Stomach (tissue), 9 donors: ENCODE data around the gene CELA2B. TPM values are rescaled to one million over a fixed set of nuclear protein-coding genes. Genes with fewer than 3 reads are reported as not detected.
A peak's percentile ranks its signal among the peaks of the same experiment; 100 is the strongest.

Experiments
- DNase-seq, 2 donors: peaks; one replicate each; pipeline versions ENCODE4 v3.0.0 to v3.0.0-alpha.2; 2013 to 2019
- H3K27ac ChIP-seq, 5 donors: fragments of 200-600 bp in 4 of 5; sonication (generic) in 4 of 5; one replicate each; pipeline ENCODE4 v1.5.1; 2013 to 2019; ENCODE audit warnings: mild to moderate bottlenecking in 1 of 5, moderate library complexity in 1 of 5
- H3K27me3 ChIP-seq, 3 donors: fragments of 200-600 bp; sonication (generic); one replicate each; pipeline ENCODE4 v1.5.1; 2017 to 2019; ENCODE audit warnings: mixed run types in 1 of 3
- H3K36me3 ChIP-seq, 4 donors: fragments of 200-600 bp; sonication (generic); 1 replicate in 3 of 4; 2 replicates in 1 of 4; pipeline ENCODE4 v1.5.1; 2016 to 2019
- H3K4me1 ChIP-seq, 4 donors: fragments of 200-600 bp; sonication (generic); one replicate each; pipeline ENCODE4 v1.5.1; 2016 to 2019
- H3K4me3 ChIP-seq, 4 donors: fragments of 200-600 bp; sonication (generic) in 3 of 4; one replicate each; pipeline ENCODE4 v1.5.1; 2016 to 2019; ENCODE audit warnings: mild to moderate bottlenecking in 1 of 4
- H3K9me3 ChIP-seq, 4 donors: fragments of 200-600 bp; sonication (generic); one replicate each; pipeline ENCODE4 v1.5.1; 2016 to 2019
- CTCF ChIP-seq, 7 experiments: fragments of 450-650 bp in 4 of 7; fragments of 200-600 bp in 3 of 7; sonication (generic) in 3 of 7; IDR thresholded peaks; one replicate each; pipeline ENCODE4 v1.5.1; 2016 to 2019; ENCODE audit warnings: antibody characterized with exemption in 7 of 7, control low read depth in 2 of 7, mild to moderate bottlenecking in 1 of 7
- EP300 ChIP-seq: sonication (generic); formaldehyde crosslinking; IDR thresholded peaks from one replicate; pipeline ENCODE4 v1.6.1; 2017; ENCODE audit warnings: antibody characterized with exemption
- POLR2A ChIP-seq, 4 donors: fragments of 450-650 bp; IDR thresholded peaks; one replicate each; pipeline ENCODE4 v1.6.1; 2016; ENCODE audit warnings: antibody characterized with exemption in 4 of 4, control low read depth in 2 of 4, mild to moderate bottlenecking in 1 of 4, moderate library complexity in 1 of 4
- POLR2AphosphoS5 ChIP-seq, 3 donors: sonication (generic); formaldehyde crosslinking; IDR thresholded peaks; one replicate each; pipeline ENCODE4 v1.6.1; 2016; ENCODE audit warnings: antibody characterized with exemption in 3 of 3
- WGBS, 5 donors: extraction: QIAGEN DNeasy Blood & Tissue Kit in 3 of 5; methylation state at CpG; one replicate each; pipeline versions ENCODE4 v1.1.5 to v1.1.7; 2013 to 2018; 5-methylcytosine and 5-hydroxymethylcytosine counted together
- intact Hi-C: fragments of 100-400 bp; cut with DNase I; formaldehyde crosslinking; loops from one replicate; pipeline ENCODE4 v1.15.1; 2023; ENCODE audit warnings: low total_unique reads
- polyA plus RNA-seq, 3 donors: library from polyadenylated mRNA; stranded (reverse); fragments of 200-250 nt; gene quantifications; one replicate each; pipeline ENCODE4 v1.2.3, GENCODE V29; 2013
- total RNA-seq, 5 donors: library from RNA; depleted of rRNA; stranded (reverse); fragments of >200 nt; gene quantifications; one replicate each; pipeline versions ENCODE4 v1.1.0 to v1.2.3, GENCODE V29; 2014 to 2016
- donor health status: healthy with polysubstance abuse.
- donor health status: Bipolar disorder and iron deficiency.
- donor health status: healthy.

Gene CELA2B
- total and polyA plus RNA-seq, 8 donors: not detected

GRCh38 chr1:15428815-15429435, 47.0 kb upstream of the CELA2B start:
- Histone ChIP-seq H3K9me3 (no peaks in the 10 kb centered on the region), H3K4me3 (no peak overlapping the region), H3K27ac (peak overlapping the region in 3 of 5 donors; percentile 33 to 84 (median 47)), H3K36me3 (peaks cover 45 to 73% (median 50%) of the 10 kb centered on the region in 4 donors), H3K4me1 (peaks cover 37 to 76% (median 52%) of the 10 kb centered on the region in 4 donors), H3K27me3 (no peaks in the 10 kb centered on the region)
- no peak for DNase-seq
- 78 to 93% (median 83%) methylated on average over 16 to 18 of the region's 18 CpGs for WGBS, 5 donors
- TF ChIP-seq POLR2AphosphoS5 (IDR thresholded peaks at IDR 0.05) (no peak), POLR2A (IDR thresholded peaks at IDR 0.05) (no peak), CTCF (IDR thresholded peaks at IDR 0.05) (no peak), EP300 (no peak)
- intact Hi-C loops: loop anchor here (5.0 kb wide), 1 partner anchor 102 kb away; no protein-coding TSS in a partner anchor

GRCh38 chr1:15429701-15430149, 46.2 kb upstream of the CELA2B start:
- Histone ChIP-seq H3K27me3 (no peaks in the 10 kb centered on the region), H3K4me1 (peaks cover 33 to 69% (median 51%) of the 10 kb centered on the region in 4 donors), H3K4me3 (no peak overlapping the region), H3K27ac (peak overlapping the region in 4 of 5 donors; percentile 17 to 84 (median 46)), H3K9me3 (no peaks in the 10 kb centered on the region), H3K36me3 (peaks cover 45 to 69% (median 50%) of the 10 kb centered on the region in 4 donors)
- intact Hi-C loops: loop anchor here (5.0 kb wide), 1 partner anchor 102 kb away; no protein-coding TSS in a partner anchor
- TF ChIP-seq POLR2AphosphoS5 (IDR thresholded peaks at IDR 0.05) (no peak), EP300 (no peak), CTCF (IDR thresholded peaks at IDR 0.05) (no peak), POLR2A (IDR thresholded peaks at IDR 0.05) (no peak)
- WGBS, 5 donors: 72 to 85% (median 78%) methylated on average over 18 to 19 of the region's 19 CpGs
- no peak for DNase-seq

GRCh38 chr1:15430787-15431570, 44.9 kb upstream of the CELA2B start:
- intact Hi-C loops: no loop called here
- TF ChIP-seq POLR2AphosphoS5 (IDR thresholded peaks at IDR 0.05): peak in 1 of 3 donors; percentile 22
- TF ChIP-seq CTCF (IDR thresholded peaks at IDR 0.05): peak; percentile 23 to 98 (median 94)
- no peak for TF ChIP-seq POLR2A (IDR thresholded peaks at IDR 0.05)
- DNase-seq: peak; percentile 82 to 86
- Histone ChIP-seq H3K4me1 (peaks cover 21 to 57% (median 43%) of the 10 kb centered on the region in 4 donors), H3K4me3 (no peak overlapping the region), H3K9me3 (no peaks in the 10 kb centered on the region), H3K36me3 (peaks cover 40 to 58% (median 46%) of the 10 kb centered on the region in 4 donors), H3K27ac (peak overlapping the region; percentile 44 to 69 (median 56)), H3K27me3 (no peaks in the 10 kb centered on the region)
- 52 to 67% (median 55%) methylated on average over 18 to 19 of the region's 19 CpGs for WGBS, 5 donors

DNA sequence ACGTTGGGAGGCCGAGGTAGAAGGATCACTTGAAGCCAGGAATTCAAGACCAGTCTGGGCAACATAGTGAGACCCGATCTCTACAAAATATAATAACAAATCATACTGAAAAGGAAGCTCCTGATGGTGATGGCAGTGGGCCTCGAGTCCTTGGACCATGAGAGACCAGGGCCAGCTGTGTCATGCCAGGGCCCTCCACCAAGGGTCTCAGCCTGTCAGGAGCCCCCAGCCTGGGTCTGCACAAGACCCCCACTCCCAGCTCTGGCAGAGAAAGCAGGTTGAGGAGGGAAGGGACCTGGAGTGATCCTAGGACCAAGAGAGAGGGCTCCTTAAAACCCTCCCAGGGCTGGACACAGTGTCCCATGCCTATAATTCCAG, 44.3 kb upstream of the CELA2B start:
- intact Hi-C loops: no loop called here
- TF ChIP-seq CTCF (IDR thresholded peaks at IDR 0.05) (no peak), POLR2A (IDR thresholded peaks at IDR 0.05) (no peak), EP300 (no peak), POLR2AphosphoS5 (IDR thresholded peaks at IDR 0.05) (no peak)
- WGBS, 5 donors: 66 to 81% (median 74%) methylated on average over 4 of the region's 4 CpGs
- peaks cover 34 to 52% (median 41%) of the 10 kb centered on the region in 4 donors for H3K36me3 ChIP-seq
- no peaks in the 10 kb centered on the region for H3K9me3 ChIP-seq
- no peak for DNase-seq
- peak overlapping the region; percentile 44 to 69 (median 56) for H3K27ac ChIP-seq
- H3K4me1 ChIP-seq: peaks cover 15 to 51% (median 37%) of the 10 kb centered on the region in 4 donors
- H3K4me3 ChIP-seq: no peak overlapping the region
- H3K27me3 ChIP-seq: no peaks in the 10 kb centered on the region
